Frontal cortex (tissue), 4 donors: ENCODE measurements around the gene GGA1. TPM values are rescaled to one million over a fixed set of nuclear protein-coding genes. Genes with fewer than 3 reads are reported as not detected.
A peak's percentile ranks its signal among the peaks of the same experiment; 100 is the strongest.

Source experiments
- DNase-seq, 2 donors: peaks; one replicate each; pipeline ENCODE4 v3.0.0; 2012; ENCODE audit warnings: low spot score in 2 of 2
- FAIRE-seq: peaks from 2 replicates; lab custom pipeline; 2012; peaks lifted over from hg19 to GRCh38; lab: Jason Lieb, UNC
- total RNA-seq: library from RNA; depleted of rRNA; stranded (reverse); fragments of >200 nt; gene quantifications from one replicate; pipeline ENCODE4 v1.2.3, GENCODE V29; 2014
- donor health status: control.
- donor health status: control.
- donor health status: control.

The GGA1 gene
- total RNA-seq, 1 donor from 2014 or later: 34.2 TPM

- FAIRE-seq (no peak), DNase-seq (no peak)
Observed at GRCh38 chr22:37661160-37661924, 52.7 kb downstream of the GGA1 start.

DNA sequence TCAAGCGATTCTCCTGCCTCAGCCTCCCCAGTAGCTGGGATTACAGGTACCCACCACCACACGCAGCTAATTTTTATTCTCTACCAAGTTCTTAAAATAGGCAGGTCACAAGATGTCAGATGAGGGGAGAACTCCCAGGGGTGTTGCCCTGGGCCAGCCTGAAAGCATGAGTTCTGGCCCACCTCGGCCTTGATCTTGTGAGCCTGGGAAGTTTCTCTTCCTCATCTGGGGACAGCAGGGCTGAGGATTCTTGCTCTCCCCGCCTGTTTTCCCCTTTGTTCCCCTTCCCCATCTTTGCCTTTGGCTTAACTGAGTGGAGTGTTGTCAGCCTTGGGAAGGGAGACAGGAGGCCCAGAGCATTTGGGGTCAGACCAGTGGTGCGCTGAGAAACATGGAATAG is 53.4 kb downstream of the GGA1 start:
- FAIRE-seq: no peak
- no peak for DNase-seq

DNA sequence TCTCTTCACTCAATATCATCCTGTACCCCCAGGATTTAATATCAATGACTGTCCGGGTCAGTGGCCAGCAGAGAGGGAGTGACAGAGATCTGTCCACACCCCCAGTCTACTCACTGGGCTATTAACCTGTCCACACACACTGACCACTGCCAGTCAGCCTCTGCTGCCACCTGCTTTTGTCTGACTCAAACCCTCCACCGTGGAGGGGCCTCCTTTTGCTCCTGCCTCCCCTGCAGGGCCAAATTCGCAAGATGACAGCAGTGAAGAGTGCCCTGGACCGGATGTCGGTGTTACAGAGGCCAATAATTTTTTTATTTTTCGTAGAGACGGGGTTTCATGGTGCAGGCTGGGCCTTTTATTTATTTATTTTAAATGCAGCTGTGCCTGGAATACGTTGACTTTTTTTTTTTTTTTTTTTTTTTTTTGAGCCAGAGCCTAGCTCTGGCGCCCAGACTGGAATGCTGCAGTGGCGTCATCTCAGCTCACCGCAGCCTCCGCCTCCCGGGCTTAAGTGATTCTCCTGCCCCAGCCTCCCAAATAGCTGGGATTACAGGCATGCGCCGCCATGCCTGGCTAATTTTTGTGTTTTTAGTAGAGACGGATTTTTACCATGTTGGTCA is 55.0 kb downstream of the GGA1 start:
- FAIRE-seq (no peak), DNase-seq (no peak)

DNA sequence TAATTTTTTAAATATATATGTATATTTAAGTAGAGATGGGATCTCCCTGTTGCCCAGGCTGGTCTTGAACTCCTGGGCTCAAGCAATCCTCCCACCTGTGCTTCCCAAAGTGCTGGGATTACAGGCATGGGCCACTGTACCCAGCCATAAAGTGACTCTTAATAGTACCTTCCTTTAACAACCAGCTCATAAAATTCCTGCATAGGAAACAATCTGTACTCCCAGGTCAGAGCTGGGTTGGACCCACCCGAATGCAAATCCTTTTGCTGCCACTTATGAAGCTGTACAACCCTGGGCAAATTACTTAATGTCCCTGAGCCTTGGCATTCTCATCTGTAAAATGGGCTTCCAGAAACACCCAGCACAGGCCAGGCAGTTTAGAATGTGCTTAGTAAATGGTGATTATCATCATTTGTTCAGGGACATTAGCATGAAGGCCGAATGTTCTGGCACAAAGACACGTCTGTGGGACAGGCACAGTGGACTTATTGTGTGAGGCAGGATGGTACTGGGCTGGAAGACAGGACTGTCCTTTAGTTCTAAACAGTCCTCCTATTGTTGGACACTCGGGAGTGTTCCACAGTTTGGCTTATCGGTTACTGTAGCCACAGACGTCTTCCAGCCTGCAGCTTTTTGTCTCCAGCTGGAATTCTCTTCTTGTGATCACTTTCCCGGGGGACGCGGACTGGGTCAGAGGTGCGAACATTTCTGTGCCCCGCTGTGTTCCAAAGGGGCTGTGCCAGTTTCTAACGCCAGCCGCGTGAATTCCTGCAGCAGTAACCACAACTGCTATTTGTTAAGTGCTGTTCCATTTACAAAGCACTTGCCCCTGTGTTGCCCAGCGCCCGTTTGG is 55.8 kb downstream of the GGA1 start:
- DNase-seq (peak; percentile 65 to 82), FAIRE-seq (peak; percentile 92)

- FAIRE-seq (no peak), DNase-seq (no peak)
Observed at GRCh38 chr22:37665487-37665886, 56.9 kb downstream of the GGA1 start.

DNA sequence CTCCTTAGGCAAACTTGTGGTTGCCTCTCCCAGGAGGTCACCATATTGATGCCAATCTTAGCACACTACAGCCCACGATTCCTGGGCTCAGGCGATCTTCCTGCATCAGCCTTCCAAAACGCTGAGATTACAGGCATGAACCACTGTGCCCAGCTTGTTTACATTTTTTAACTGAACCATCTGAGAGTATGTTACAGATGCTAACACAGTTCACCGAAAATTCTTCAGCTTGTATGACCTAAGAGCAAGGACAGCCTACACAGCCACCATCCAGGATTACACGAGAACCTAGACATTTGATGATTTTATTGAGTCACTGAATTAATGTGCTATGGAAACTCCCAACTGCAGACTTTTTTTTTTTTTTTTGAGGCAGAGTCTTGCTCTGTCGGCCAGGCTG is 61.0 kb downstream of the GGA1 start:
- DNase-seq (no peak), FAIRE-seq (no peak)

DNA sequence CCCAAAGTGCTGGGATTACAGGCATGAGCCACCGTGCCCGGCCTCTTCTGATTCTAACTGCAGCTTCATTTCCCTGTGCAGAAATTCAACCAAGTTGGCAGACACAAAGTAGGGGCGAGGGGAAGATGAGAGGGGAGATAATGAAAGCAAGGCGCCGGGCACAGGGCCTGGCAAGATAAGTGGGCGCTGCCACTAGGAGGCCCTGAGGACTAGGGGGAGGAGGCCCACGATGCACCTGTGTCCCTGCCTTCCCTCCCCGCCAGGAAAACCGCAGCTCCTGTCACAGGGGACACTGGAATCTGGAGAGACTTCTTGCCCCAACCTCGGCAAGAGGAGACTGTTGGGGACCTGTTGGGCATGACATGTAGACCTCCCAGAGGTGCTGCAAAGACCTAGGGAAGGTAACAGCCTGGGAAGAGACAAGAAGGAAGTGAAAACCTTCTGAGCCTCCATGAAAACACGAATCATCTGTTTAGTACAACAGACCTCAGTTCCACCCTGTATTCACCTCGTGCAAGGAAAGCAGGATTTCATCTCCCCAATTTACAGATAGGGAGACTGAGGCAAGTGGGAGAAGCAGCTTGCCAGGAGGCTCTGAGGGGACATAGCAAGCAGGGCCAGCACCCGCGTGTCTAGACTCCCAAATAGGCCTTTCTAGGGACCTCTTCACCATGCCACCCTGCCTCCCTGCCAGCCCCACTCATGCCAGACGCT is 63.7 kb downstream of the GGA1 start:
- no peak for FAIRE-seq
- no peak for DNase-seq

DNA sequence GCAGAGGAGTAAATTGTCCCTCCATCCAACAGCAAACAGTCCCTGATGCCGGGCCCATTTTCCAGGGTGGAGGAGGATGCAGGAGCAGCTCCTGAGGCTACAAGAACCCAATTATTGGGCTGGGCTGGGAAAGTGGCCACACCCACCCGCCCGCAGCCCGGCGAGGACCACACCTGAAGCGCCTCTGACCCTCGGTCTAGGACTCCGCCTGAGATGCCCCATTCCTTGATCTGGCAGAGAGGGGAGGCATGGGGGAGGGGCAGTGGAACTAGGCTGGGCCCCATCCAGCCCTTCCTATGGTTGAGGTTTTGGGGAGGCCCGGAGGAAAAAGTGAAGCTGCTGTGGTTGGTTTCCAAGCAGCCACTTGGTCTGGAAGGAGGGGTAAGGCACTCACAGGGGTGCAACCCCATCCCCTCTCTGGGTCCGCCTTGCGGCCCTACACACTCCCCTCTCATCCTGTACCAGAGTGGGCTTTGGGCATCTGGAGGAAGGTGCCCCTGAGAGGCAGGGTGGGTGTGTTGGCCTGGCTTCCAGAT is 64.4 kb downstream of the GGA1 start:
- DNase-seq: no peak
- FAIRE-seq: no peak

DNA sequence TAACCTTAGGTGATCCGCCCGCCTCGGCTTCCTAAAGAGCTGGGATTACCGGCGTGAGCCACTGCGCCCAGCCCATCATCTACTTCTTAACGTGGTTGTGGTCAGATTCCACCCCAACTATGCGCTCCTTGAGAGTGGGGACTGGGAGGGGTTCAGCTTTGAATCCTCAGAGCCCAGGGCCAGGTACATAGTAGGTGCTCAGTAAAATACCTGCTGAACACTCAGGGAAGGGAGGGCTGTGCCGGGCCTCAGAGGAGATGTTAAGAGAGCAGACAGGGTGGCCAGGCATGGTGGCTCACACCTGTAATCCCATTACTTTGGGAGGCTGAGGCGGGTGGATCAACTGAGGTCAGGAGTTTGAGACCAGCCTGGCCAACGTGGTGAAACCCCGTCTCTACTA is 65.6 kb downstream of the GGA1 start:
- DNase-seq (no peak), FAIRE-seq (no peak)

DNA sequence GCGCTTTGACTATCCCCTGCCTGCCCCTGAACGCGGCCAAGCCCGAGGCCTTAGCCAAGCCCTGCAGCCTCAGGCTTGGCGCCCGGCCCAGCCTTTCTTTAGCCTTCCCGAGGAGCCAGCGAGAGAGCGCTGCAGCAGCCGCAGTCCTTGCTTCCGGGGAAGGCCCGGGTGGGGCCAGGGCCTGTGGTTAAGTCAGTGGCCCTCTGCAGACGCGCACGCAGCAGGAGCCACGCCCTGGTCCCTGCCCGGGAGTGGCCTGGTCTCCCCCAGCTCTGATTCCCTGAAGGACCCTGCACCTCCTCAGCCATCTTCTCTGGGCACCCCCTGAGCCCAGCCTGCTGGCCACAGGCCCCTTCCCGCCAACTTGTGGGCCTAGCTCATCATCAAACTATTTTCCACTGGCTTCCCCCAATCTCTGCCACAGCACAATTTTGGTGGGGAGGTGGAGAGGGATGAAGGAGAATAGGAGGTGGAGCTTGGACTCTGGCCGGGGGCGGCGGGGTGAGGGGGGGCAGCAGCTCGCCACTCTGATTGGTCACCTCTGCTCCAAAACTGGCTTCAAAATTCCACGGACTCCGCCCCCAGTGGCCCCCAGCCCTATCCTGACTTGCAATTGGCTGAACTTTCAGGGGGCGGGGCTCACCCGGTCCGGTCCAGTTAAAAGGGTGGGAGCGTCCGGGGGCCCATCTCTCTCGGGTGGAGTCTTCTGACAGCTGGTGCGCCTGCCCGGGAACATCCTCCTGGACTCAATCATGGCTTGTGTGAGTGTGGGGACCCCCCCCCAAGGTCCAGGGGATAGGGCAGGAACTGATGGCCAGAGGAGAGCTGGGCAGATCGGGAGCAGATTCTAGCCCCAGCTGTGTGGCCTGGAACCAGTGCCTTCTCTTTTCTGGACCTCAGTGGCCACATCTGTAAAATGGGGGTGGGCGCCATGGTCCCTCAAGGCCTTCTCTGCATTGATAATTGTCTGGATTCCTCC is 66.6 kb downstream of the GGA1 start, which contains the start of gene LGALS1:
Gene LGALS1, plus strand, starts transcription at position 686 of the 979 bp plus-strand sequence. Its CDS starts 67 bp downstream, at position 753.
- FAIRE-seq: no peak

GRCh38 chr22:37675930-37676735 is 67.5 kb downstream of the GGA1 start:
- no peak for FAIRE-seq
- DNase-seq: no peak

More for the DNA sequence above, 66.6 kb downstream of the GGA1 start, which contains the start of gene LGALS1:
- DNase-seq: peak; percentile 72 to 78

GRCh38 chr22:37676736-37677492 is 68.3 kb downstream of the GGA1 start:
- no peak for FAIRE-seq
- peak in 1 of 2 donors; percentile 67 for DNase-seq

DNA sequence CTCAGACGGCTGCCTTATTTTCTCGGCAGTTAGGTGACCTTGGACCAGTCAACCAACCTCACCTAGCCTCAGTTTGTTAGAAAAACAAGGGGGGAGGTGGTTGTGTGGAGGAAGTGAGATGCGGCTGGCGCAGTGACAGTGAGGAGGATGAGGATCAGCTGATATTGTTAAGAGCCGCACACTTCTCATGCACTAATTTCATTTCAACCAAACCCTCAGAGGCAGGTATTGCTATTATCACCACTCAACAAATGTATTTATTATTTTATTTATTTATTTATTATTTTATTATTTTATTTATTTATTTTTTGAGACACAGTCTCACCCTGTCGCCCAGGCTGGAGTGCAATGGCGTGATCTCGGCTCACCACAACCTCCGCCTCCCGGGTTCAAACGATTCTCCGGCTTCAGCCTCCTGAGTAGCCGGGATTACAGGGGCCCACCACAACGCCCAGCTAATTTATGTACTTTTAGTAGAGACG is 68.9 kb downstream of the GGA1 start:
- no peak for FAIRE-seq
- DNase-seq: no peak

DNA sequence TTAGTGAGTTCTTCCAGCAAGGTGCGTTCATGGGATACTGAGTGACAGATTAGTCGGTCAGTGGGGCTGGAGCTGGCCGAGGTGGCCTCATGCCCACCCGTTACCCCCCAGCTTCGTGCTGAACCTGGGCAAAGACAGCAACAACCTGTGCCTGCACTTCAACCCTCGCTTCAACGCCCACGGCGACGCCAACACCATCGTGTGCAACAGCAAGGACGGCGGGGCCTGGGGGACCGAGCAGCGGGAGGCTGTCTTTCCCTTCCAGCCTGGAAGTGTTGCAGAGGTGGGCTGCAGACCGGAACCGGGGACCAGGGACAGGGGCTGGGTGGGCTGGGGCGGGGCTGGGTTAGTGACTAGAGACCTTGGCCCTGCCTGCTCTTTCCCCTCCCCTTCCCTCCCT is 69.7 kb downstream of the GGA1 start:
- no peak for DNase-seq
- FAIRE-seq: no peak

- no peak for DNase-seq
- FAIRE-seq: no peak
Observed at GRCh38 chr22:37679670-37680069, 71.0 kb downstream of the GGA1 start.

GRCh38 chr22:37680191-37680851 is 71.7 kb downstream of the GGA1 start:
- no peak for FAIRE-seq
- no peak for DNase-seq
